Breast epithelium (tissue), 4 donors: ENCODE results near the gene DHRS4. TPM values are rescaled to one million over a fixed set of nuclear protein-coding genes. Genes with fewer than 3 reads are reported as not detected.
"Not testable (repeated sequence)": the region's sequence is repeated elsewhere in the genome, so short reads cannot be mapped to it uniquely, and the experiment has no call there.

Source experiments
- DNase-seq, 2 donors: peaks; one replicate each; pipeline ENCODE4 v3.0.0-alpha.2; 2019; ENCODE audit warnings: low spot score in 2 of 2
- H3K27ac ChIP-seq, 2 donors: fragments of 200-600 bp; sonication (generic) in 1 of 2; one replicate each; pipeline ENCODE4 v1.5.1; 2016 to 2019; ENCODE audit warnings: mild to moderate bottlenecking in 1 of 2
- H3K27me3 ChIP-seq, 2 donors: fragments of 200-600 bp; sonication (generic) in 1 of 2; one replicate each; pipeline versions ENCODE4 v1.5.1 to v1.6.0; 2017 to 2019; ENCODE audit warnings: control low read depth in 1 of 2, mild to moderate bottlenecking in 1 of 2
- H3K36me3 ChIP-seq: fragments of 200-600 bp; one replicate; pipeline ENCODE4 v1.5.1; 2019
- H3K4me1 ChIP-seq, 2 donors: fragments of 200-600 bp; sonication (generic); one replicate each; pipeline ENCODE4 v1.5.1; 2016 to 2019; ENCODE audit warnings: control low read depth in 1 of 2
- H3K4me3 ChIP-seq, 3 donors: fragments of 200-600 bp; sonication (generic); 1 replicate in 2 of 3; 2 replicates in 1 of 3; pipeline ENCODE4 v1.5.1; 2016 to 2019; ENCODE audit warnings: mild to moderate bottlenecking in 3 of 3, moderate library complexity in 2 of 3
- H3K9me3 ChIP-seq, 2 donors: fragments of 200-600 bp; sonication (generic) in 1 of 2; one replicate each; pipeline ENCODE4 v1.5.1; 2016 to 2019; ENCODE audit warnings: control low read depth in 1 of 2
- CTCF ChIP-seq, 3 donors: fragments of 450-650 bp; IDR thresholded peaks; one replicate each; pipeline ENCODE4 v1.5.1; 2016 to 2017; ENCODE audit warnings: antibody characterized with exemption in 3 of 3, mild to moderate bottlenecking in 3 of 3, moderate library complexity in 3 of 3
- POLR2A ChIP-seq: fragments of 450-650 bp; IDR thresholded peaks from one replicate; pipeline ENCODE4 v1.6.1; 2016; ENCODE audit warnings: antibody characterized with exemption, mild to moderate bottlenecking, moderate library complexity
- POLR2AphosphoS5 ChIP-seq, 3 donors: sonication (generic); formaldehyde crosslinking; IDR thresholded peaks; one replicate each; pipeline ENCODE4 v1.6.1; 2017; ENCODE audit warnings: antibody characterized with exemption in 3 of 3
- intact Hi-C: fragments of 100-400 bp; cut with DNase I; formaldehyde crosslinking; loops from one replicate; pipeline ENCODE4 v1.15.1; 2023; ENCODE audit warnings: low total_unique reads
- total RNA-seq, 3 donors: library from RNA; depleted of rRNA; stranded (reverse); fragments of >200 nt; gene quantifications; one replicate each; pipeline ENCODE4 v1.1.0, GENCODE V29; 2016

DHRS4 gene
- total RNA-seq, 3 donors from 2014 or later: 38.4 to 48.8 (median 40.0) TPM

GRCh38 chr14:23939607-23940326, 13.8 kb upstream of the DHRS4 start:
- no peaks in the 10 kb centered on the region for H3K4me1 ChIP-seq
- H3K27ac ChIP-seq: no peak overlapping the region
- H3K9me3 ChIP-seq: no peaks in the 10 kb centered on the region
- no peak overlapping the region for H3K4me3 ChIP-seq
- DNase-seq: no peak
- intact Hi-C loops: no loop called here
- no peaks in the 10 kb centered on the region for H3K27me3 ChIP-seq
- no peaks in the 10 kb centered on the region for H3K36me3 ChIP-seq
- TF ChIP-seq CTCF (IDR thresholded peaks at IDR 0.05) (no peak), POLR2AphosphoS5 (IDR thresholded peaks at IDR 0.05) (no peak), POLR2A (no peak)

GRCh38 chr14:23941230-23941629, 12.3 kb upstream of the DHRS4 start:
- intact Hi-C loops: no loop called here
- TF ChIP-seq CTCF (IDR thresholded peaks at IDR 0.05) (no peak), POLR2A (no peak), POLR2AphosphoS5 (IDR thresholded peaks at IDR 0.05) (no peak)
- DNase-seq: no peak
- Histone ChIP-seq H3K27me3 (no peaks in the 10 kb centered on the region), H3K27ac (no peak overlapping the region), H3K36me3 (no peaks in the 10 kb centered on the region), H3K4me3 (no peak overlapping the region), H3K9me3 (no peaks in the 10 kb centered on the region), H3K4me1 (no peaks in the 10 kb centered on the region)

GRCh38 chr14:23941669-23942068, 11.9 kb upstream of the DHRS4 start:
- Histone ChIP-seq H3K36me3 (no peaks in the 10 kb centered on the region), H3K27ac (no peak overlapping the region), H3K9me3 (no peaks in the 10 kb centered on the region), H3K4me3 (no peak overlapping the region), H3K27me3 (no peaks in the 10 kb centered on the region), H3K4me1 (no peaks in the 10 kb centered on the region)
- TF ChIP-seq POLR2AphosphoS5 (IDR thresholded peaks at IDR 0.05) (no peak), CTCF (IDR thresholded peaks at IDR 0.05) (no peak), POLR2A (no peak)
- intact Hi-C loops: no loop called here
- DNase-seq: no peak

- no peaks in the 10 kb centered on the region for H3K9me3 ChIP-seq
- no peaks in the 10 kb centered on the region for H3K4me1 ChIP-seq
- intact Hi-C loops: no loop called here
- TF ChIP-seq POLR2A: no peak
- DNase-seq: no peak
- no peaks in the 10 kb centered on the region for H3K27me3 ChIP-seq
- no peaks in the 10 kb centered on the region for H3K36me3 ChIP-seq
- no peak overlapping the region for H3K4me3 ChIP-seq
- no peak overlapping the region for H3K27ac ChIP-seq
Measured at GRCh38 chr14:23942587-23942986, 11.0 kb upstream of the DHRS4 start.

- H3K9me3 ChIP-seq, H3K27me3 ChIP-seq, H3K4me3 ChIP-seq, DNase-seq, H3K27ac ChIP-seq, H3K4me1 ChIP-seq, intact Hi-C loops, H3K36me3 ChIP-seq: not testable (repeated sequence)
Measured at GRCh38 chr14:23949069-23949468, 4.5 kb upstream of the DHRS4 start.

- DNase-seq: no peak
- Histone ChIP-seq H3K27me3 (no peaks in the 10 kb centered on the region), H3K4me3 (no peak overlapping the region), H3K4me1 (peaks cover 0 to 6% of the 10 kb centered on the region in 2 donors), H3K36me3 (no peaks in the 10 kb centered on the region), H3K27ac (no peak overlapping the region), H3K9me3 (no peaks in the 10 kb centered on the region)
- intact Hi-C loops: no loop called here
- no peak for TF ChIP-seq POLR2A
- TF ChIP-seq CTCF (IDR thresholded peaks at IDR 0.05): no peak
- no peak for TF ChIP-seq POLR2AphosphoS5 (IDR thresholded peaks at IDR 0.05)
Measured at GRCh38 chr14:23950411-23951135, 3.0 kb upstream of the DHRS4 start.

- H3K27me3 ChIP-seq, H3K36me3 ChIP-seq, H3K9me3 ChIP-seq, H3K27ac ChIP-seq, intact Hi-C loops, DNase-seq, H3K4me1 ChIP-seq, H3K4me3 ChIP-seq: not testable (repeated sequence)
Measured at GRCh38 chr14:23951136-23951466, 2.5 kb upstream of the DHRS4 start.
